ENCODE results near the gene HSD17B7.
"Not testable (repeated sequence)": the region's sequence is repeated elsewhere in the genome, so short reads cannot be mapped to it uniquely, and the experiment has no call there.

HSD17B7 gene

DNA sequence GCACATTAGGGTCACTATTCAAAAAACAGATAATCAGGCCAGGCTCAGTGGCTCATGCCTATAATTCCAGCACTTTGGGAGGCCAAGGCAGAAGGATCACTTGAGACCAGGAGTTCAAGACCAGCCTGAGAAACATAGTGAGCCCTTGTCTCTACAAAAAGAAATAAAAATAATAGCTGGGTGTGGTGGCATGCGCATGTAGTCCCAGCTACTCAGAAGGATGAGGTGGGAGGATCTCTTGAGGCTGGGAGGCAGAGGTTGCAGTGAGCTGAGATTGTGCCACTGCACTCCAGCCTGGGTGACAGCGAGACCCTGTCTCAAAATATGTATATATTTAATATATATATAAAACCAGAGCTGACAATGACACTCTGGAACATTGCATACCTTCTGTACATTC is 21.9 kb downstream of the HSD17B7 start:
- DNase-seq: not testable (repeated sequence)

- not testable (repeated sequence) for DNase-seq
Measured at GRCh38 chr1:162818136-162818535, 27.6 kb downstream of the HSD17B7 start.

GRCh38 chr1:162818666-162819065 is 28.2 kb downstream of the HSD17B7 start:
- DNase-seq: not testable (repeated sequence)

GRCh38 chr1:162822391-162823200 is 32.1 kb downstream of the HSD17B7 start:
- peak in 1 of 2 donors; percentile 6 for DNase-seq

- no peak for DNase-seq
Measured at GRCh38 chr1:162823231-162823630, 32.7 kb downstream of the HSD17B7 start.

- no peak for DNase-seq
Measured at GRCh38 chr1:162823771-162824525, 33.4 kb downstream of the HSD17B7 start.

DNA sequence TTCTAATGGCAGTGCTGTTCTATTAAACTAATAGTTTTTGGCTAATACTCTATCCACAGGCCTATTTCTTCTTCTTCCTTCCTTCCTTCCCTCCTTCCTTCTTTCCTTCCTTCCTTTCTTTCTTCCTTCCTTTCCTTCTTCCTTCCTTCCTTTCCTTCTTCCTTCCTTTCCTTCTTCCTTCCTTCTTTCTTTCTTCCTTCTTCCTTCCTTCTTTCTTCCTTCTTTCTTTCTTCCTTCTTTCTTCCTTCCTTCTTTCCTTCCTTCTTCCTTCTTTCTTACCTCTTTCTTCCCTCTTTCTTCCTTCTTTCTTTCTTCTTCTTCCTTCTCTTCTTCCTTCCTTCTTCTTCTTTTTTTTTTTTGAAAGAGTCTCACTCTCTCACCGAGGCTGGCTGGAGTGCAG is 38.8 kb downstream of the HSD17B7 start:
- no peak for DNase-seq

DNA sequence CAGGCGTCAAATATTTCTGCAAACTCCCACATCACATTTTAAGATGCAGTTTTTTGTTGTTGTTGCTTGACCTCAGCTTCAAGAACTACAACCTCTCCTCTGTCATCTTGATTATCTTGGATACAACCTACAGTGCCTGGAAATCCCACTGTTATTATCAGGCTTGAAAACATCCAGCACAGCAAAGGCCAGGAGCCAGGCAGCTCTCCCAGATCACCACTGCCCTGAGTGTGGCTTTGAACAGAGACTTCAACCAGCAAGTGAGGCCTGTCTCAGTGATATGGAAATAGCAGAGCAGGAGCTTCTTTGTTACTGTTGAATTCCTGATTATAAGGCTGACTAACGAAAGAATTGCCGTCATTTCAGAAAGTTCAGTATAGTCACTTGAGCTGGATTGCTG is 42.0 kb downstream of the HSD17B7 start:
- DNase-seq: no peak

DNA sequence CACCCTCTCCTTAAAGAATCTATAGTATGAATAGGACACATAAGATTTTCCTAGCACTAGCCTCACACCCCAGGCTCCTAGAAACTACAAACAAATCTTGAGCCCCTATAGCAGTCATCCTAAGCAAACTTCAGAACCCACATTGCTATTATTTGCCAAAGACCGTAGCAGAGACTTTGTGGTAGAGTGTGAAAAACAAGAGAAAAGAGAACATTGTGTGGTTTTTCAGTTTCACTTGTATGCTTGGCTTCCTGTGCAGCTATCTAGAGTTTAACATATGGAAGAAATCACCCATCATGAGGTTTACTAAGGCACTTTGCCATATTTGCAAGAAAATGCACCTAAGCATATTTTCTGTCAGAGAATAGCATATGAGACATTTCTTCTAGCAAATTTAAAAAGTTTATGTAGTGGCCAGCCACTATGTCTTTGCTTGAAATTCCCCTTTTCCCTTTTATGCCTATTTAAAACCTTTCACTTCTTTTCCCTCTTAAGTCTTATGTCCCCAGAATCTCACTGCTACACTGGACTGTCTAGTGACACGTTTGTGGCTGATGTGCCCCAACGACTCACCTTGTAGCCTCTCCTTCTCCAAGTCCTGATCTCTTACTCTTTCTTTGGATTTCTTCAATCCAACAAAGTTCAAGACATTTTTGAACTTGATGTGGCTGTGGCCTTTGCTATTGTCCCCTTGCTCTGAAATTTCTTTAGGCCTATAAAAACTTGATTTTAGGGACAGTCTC is 44.8 kb downstream of the HSD17B7 start:
- no peak for DNase-seq

GRCh38 chr1:162838863-162839262 is 48.4 kb downstream of the HSD17B7 start:
- no peak for DNase-seq

GRCh38 chr1:162840250-162840839 is 49.8 kb downstream of the HSD17B7 start:
- no peak for DNase-seq

DNA sequence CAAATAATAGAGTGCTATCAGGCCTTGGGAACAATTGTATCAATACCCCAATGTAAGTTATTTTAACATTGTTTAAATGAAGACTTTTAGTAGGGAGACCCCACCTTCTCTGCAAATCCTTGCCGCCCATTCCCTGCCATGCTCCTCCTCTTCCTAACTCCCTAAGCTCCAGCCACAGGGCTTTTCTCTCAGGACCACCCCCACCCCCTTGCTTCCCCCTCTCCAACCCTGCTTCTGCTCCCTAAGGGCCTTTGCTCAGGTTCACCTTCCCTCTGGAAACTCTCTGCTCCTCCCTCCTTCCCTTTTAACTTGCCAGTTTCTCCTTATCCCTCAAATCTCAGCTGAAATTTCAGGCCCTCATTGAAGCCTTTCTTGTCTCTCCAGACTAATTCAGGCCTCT is 53.7 kb downstream of the HSD17B7 start:
- DNase-seq: no peak

DNA sequence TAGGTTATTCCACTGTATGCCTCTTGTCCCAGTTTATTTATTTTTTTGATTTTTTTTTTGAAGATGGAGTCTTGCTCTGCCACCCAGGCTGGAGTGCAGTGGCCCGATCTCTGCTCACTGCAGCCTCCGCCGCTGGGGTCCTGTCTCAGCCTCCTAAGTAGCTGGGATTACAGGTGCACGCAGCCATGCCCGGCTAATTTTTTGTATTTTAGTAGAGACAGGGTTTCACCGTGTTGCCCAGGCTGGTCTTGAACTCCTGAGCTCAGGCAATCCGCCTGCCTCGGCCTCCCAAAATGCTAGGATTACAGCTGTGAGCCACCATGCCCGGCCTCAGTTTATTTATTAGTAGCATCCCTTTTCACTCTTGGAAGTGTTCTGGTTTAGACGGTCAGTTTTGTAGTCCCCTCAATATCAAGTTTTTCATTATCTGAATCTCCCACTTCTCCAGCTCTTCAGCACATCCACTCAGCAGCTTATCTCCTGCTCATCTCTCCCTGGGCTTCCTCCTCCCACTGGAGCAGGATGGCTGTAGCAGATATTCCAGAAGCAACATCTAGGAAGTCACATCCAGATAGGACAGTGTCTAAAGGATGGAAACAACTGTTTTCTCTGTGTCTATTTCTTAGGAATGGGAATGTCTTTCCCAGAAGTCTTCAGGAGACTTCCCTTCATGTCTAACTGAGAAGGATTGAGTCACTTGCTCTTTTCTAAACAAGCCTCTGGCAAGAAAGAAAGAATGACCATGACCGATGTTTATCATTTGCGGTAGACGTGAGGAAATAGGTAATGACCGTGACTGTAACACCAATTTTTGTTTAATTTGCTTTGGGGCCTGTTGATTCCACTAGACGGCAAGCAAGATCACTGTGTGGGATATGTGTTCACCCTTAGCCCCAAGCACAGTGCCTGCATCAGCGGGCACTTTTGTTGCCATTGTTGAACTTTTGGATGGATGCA is 56.0 kb downstream of the HSD17B7 start:
- DNase-seq: no peak

GRCh38 chr1:162847839-162848453 is 57.4 kb downstream of the HSD17B7 start:
- peak; percentile 88 to 89 for DNase-seq

GRCh38 chr1:162849711-162850110 is 59.2 kb downstream of the HSD17B7 start:
- DNase-seq: no peak

- DNase-seq: no peak
Measured at GRCh38 chr1:162851341-162851740, 60.8 kb downstream of the HSD17B7 start.

GRCh38 chr1:162854245-162854882 is 63.9 kb downstream of the HSD17B7 start:
- DNase-seq: peak; percentile 54 to 58

DNA sequence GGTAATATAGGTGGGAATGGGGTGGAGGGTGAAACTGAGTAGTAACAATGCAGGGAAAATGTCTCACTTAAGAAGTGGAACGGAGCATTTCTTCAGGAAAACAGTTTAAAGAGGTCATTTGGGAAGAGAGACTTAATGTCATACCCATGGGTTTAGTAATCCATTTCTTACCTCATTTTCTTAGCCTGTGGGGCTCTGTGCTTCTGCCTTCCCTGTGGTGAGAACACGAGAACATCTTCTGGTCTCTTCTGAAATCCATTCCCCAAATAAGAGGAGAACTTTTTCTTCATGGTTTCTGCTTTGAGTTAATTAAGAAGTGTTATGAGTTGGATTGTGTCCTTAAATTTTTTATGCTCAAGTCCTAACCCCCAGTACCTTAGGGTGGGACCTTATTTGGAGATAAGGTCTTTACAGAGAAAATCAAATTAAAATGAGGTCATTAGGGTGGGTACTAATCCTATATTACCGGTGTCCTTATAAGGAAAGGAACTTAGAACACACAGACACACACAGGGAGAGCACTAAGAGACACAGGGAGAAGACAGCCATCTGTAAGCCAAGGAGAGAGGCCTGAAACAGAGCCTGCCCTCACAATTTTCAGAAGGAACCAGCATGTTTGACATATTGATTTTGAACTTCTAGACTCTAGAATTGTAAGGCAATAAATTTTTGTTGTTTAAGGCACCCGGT is 65.1 kb downstream of the HSD17B7 start:
- DNase-seq: no peak

GRCh38 chr1:162856260-162856659 is 65.8 kb downstream of the HSD17B7 start:
- DNase-seq: no peak

GRCh38 chr1:162857850-162858249 is 67.3 kb downstream of the HSD17B7 start:
- no peak for DNase-seq
